ENCODE data around the gene ZNF263.

DNA sequence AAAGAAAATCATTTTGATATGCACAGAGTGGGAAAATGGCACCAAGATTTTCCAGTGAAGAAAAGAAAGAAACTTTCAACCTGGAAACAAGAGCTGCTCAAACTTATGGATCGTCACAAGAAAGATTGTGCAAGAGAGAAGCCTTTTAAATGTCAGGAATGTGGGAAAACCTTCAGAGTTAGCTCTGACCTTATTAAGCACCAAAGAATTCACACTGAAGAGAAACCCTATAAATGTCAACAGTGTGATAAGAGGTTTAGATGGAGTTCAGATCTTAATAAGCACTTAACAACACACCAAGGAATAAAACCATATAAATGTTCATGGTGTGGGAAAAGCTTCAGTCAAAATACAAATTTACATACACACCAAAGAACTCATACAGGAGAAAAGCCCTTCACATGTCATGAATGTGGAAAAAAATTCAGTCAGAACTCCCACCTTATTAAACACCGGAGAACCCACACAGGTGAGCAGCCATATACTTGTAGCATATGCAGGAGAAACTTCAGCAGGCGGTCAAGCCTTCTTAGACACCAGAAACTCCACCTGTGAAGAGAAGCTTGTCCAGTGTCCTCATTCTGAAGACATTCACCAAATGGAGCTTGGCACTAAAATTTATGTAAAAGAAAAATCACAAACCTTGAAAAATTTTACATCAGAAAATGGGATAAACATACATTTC lies 34.2 kb downstream of the ZNF263 start:
- TF ChIP-seq, protein P1, sequence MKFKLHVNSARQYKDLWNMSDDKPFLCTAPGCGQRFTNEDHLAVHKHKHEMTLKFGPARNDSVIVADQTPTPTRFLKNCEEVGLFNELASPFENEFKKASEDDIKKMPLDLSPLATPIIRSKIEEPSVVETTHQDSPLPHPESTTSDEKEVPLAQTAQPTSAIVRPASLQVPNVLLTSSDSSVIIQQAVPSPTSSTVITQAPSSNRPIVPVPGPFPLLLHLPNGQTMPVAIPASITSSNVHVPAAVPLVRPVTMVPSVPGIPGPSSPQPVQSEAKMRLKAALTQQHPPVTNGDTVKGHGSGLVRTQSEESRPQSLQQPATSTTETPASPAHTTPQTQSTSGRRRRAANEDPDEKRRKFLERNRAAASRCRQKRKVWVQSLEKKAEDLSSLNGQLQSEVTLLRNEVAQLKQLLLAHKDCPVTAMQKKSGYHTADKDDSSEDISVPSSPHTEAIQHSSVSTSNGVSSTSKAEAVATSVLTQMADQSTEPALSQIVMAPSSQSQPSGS (CRISPR knock-in tag; IDR thresholded peaks at IDR 0.05; ENCODE audit: borderline replicate concordance, low read depth), result no peak
- TF ChIP-seq, protein P2, sequence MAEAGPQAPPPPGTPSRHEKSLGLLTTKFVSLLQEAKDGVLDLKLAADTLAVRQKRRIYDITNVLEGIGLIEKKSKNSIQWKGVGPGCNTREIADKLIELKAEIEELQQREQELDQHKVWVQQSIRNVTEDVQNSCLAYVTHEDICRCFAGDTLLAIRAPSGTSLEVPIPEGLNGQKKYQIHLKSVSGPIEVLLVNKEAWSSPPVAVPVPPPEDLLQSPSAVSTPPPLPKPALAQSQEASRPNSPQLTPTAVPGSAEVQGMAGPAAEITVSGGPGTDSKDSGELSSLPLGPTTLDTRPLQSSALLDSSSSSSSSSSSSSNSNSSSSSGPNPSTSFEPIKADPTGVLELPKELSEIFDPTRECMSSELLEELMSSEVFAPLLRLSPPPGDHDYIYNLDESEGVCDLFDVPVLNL (CRISPR knock-in tag; IDR thresholded peaks at IDR 0.05; ENCODE audit: borderline replicate concordance, low read depth), result no peak

Measured in WTC11 (cell line).